GM23248 (cell line): Measurements from ENCODE around the gene TBX19.

ENCODE experiments used
- EZH2 ChIP-seq: fragments of 200-600 bp; sonication (generic); IDR thresholded peaks from 2 replicates; pipeline ENCODE4 v1.6.1; 2018; ENCODE audit warnings: antibody characterized with exemption, mild to moderate bottlenecking; ENCODE audit not compliant: insufficient read depth, poor library complexity, severe bottlenecking
- EZH2phosphoT487 ChIP-seq: fragments of 200-600 bp; sonication (generic); IDR thresholded peaks from 2 replicates; pipeline ENCODE4 v1.6.1; 2018; ENCODE audit warnings: antibody characterized with exemption, moderate library complexity, mild to moderate bottlenecking, low read depth; ENCODE audit not compliant: insufficient read depth

- TF ChIP-seq EZH2phosphoT487 (no peak), EZH2 (no peak)
Observed at GRCh38 chr1:168328731-168329364, 48.2 kb downstream of the TBX19 start.
